ENCODE results near the gene TEX2. TPM values are rescaled to one million over a fixed set of nuclear protein-coding genes. Genes with fewer than 3 reads are reported as not detected.
"Not testable (repeated sequence)": the region's sequence is repeated elsewhere in the genome, so short reads cannot be mapped to it uniquely, and the experiment has no call there.

The TEX2 gene
- polyA plus RNA-seq, 3 donors: 6.5 to 8.7 (median 7.8) TPM

DNA sequence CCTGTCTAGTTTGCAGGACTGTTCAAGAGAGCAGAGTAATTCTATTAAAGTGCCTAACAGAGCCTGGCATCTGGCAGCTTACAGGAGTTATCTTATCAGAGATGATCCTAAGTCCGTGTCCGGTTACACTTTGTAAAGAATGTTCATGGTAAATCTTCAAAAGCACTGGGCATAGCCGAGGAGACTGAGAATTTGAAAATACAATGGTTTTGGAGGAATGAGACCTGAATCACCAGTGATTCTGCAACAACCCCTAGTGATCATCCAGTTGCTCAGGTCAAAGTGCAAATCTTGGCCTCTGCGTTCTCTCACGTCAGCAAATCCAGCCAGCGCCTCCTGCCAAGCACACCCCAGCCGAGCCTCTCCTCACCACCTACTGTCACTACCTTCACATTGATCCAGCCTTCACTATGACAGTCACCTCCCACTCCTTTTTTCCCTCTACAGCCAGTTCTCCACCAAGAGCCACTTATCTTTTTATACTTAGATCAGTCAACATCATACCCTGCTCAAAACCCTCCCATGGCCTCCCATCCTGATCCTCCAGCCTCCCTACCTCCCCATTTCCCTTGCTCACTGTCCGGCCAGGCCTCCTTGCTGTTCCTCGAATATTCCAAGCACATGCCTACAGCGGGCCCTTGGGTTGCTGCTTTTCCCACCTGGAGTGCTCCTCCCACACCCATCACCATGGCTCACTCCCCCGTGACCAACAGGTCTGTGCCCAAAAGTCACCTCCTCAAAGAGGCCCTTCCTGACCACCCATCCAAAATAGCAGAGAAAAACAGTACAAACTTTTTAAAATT is 75.8 kb downstream of the TEX2 start:
- H3K4me3 Mint-ChIP-seq: no peak overlapping the region
- no peak overlapping the region for H3K4me2 ChIP-seq (replicated peaks; ENCODE audit: extremely low read depth, low read length, poor library complexity, severe bottlenecking)
- H3K27ac ChIP-seq (ENCODE audit: low read depth in 1 of 2, low read length in 2 of 2): peak overlapping the region in 1 of 2 donors; percentile 70
- H3K36me3 Mint-ChIP-seq: peaks cover 37 to 45% of the 10 kb centered on the region in 2 donors
- peak overlapping the region in 4 of 7 donors; percentile 2 to 76 (median 28) for H3K27ac Mint-ChIP-seq
- no peaks in the 10 kb centered on the region for H3K9me3 ChIP-seq (replicated peaks in 1 of 2; ENCODE audit: control insufficient read depth in 1 of 2, insufficient read depth in 1 of 2, low read length in 2 of 2)
- no peaks in the 10 kb centered on the region for H4K20me1 ChIP-seq (ENCODE audit: insufficient read depth, low read length)
- intact Hi-C loops (cut with micrococcal nuclease): no loop called here
- no peak overlapping the region for H3K9ac ChIP-seq (ENCODE audit: insufficient read depth, low read length, poor library complexity, severe bottlenecking)
- H3K36me3 ChIP-seq (replicated peaks in 1 of 2; ENCODE audit: control insufficient read depth in 1 of 2, insufficient read depth in 2 of 2, low read length in 2 of 2): peaks cover 18 to 48% of the 10 kb centered on the region in 2 donors
- H3K4me1 Mint-ChIP-seq: peaks cover 41% of the 10 kb centered on the region
- no peak overlapping the region for H3K4me3 ChIP-seq (replicated peaks in 1 of 3; ENCODE audit: low read depth in 2 of 3, low read length in 3 of 3)
- no peaks in the 10 kb centered on the region for H3K27me3 ChIP-seq (ENCODE audit: control insufficient read depth in 2 of 2, insufficient read depth in 2 of 2, low read length in 2 of 2)
- DNase-seq: no peak
- no peak overlapping the region for H2AFZ ChIP-seq (ENCODE audit: insufficient read depth, low read depth, low read length, poor library complexity, severe bottlenecking)
- H3K27me3 Mint-ChIP-seq (ENCODE audit: low read depth in 3 of 3): no peaks in the 10 kb centered on the region
- WGBS (ENCODE audit: insufficient coverage): 95% methylated on average over 6 of the region's 11 CpGs
- peaks cover 35% of the 10 kb centered on the region for H3K79me2 ChIP-seq (ENCODE audit: insufficient read depth, low read length)
- no peaks in the 10 kb centered on the region for H3K9me3 Mint-ChIP-seq
- peaks cover 42 to 46% of the 10 kb centered on the region in 2 donors for H3K4me1 ChIP-seq (ENCODE audit: control insufficient read depth in 1 of 2, insufficient read depth in 2 of 2, low read length in 2 of 2)
- TF ChIP-seq, protein P1, sequence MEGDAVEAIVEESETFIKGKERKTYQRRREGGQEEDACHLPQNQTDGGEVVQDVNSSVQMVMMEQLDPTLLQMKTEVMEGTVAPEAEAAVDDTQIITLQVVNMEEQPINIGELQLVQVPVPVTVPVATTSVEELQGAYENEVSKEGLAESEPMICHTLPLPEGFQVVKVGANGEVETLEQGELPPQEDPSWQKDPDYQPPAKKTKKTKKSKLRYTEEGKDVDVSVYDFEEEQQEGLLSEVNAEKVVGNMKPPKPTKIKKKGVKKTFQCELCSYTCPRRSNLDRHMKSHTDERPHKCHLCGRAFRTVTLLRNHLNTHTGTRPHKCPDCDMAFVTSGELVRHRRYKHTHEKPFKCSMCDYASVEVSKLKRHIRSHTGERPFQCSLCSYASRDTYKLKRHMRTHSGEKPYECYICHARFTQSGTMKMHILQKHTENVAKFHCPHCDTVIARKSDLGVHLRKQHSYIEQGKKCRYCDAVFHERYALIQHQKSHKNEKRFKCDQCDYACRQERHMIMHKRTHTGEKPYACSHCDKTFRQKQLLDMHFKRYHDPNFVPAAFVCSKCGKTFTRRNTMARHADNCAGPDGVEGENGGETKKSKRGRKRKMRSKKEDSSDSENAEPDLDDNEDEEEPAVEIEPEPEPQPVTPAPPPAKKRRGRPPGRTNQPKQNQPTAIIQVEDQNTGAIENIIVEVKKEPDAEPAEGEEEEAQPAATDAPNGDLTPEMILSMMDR (IDR thresholded peaks at IDR 0.05): no peak

DNA sequence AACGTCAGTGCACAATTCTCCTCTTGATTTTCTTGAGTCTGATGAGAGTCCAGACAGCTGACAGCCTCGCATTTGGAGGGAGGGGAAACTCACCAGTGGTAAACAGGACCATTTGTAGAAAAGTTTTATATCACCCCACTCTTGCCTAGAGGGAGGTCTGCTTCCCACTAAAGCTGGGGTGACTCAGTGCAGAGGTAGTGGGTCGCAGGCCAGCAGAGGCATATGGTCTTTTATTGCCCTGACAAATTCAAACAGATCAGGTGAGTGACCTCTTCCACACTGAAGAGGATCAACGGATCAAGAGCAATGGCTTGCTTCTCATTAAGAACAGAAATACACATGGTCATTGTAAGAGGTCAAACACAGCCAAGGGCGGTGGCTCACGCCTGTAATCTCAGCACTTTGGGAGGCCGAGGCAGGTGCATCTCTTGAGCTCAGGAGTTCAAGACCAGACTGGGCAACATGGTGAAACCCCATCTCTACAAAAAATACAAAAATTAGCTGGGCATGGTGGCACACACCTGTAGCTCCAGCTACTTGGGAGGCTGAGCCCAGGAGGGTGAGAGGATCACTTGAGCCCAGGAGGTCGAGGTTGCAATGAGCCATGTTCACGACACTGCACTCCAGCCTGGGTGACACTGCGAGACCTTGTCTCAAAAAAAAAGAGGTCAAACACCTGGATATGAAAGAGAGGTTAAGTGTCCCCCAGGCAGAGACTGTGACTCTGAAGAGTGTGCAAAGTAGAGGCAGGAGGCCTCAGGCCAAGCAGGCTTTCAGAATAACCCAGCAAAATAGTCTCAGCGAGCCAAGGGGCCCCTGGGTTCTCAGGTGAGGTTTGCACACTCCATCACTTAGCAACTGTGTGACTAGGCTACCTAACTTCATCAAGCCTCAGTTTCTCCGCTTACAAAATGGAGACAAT is 76.6 kb downstream of the TEX2 start:
- no peak overlapping the region for H3K9ac ChIP-seq (ENCODE audit: insufficient read depth, low read length, poor library complexity, severe bottlenecking)
- no peak overlapping the region for H3K4me3 ChIP-seq (replicated peaks in 1 of 3; ENCODE audit: low read depth in 2 of 3, low read length in 3 of 3)
- peak overlapping the region in 1 of 2 donors; percentile 70 for H3K27ac ChIP-seq (ENCODE audit: low read depth in 1 of 2, low read length in 2 of 2)
- peaks cover 47% of the 10 kb centered on the region for H3K4me1 Mint-ChIP-seq
- H3K9me3 Mint-ChIP-seq: no peaks in the 10 kb centered on the region
- H3K4me2 ChIP-seq (replicated peaks; ENCODE audit: extremely low read depth, low read length, poor library complexity, severe bottlenecking): no peak overlapping the region
- peak overlapping the region; percentile 86 to 97 (median 92) for H3K27ac Mint-ChIP-seq
- H3K36me3 ChIP-seq (replicated peaks in 1 of 2; ENCODE audit: control insufficient read depth in 1 of 2, insufficient read depth in 2 of 2, low read length in 2 of 2): peaks cover 14 to 42% of the 10 kb centered on the region in 2 donors
- peaks cover 48 to 55% of the 10 kb centered on the region in 2 donors for H3K4me1 ChIP-seq (ENCODE audit: control insufficient read depth in 1 of 2, insufficient read depth in 2 of 2, low read length in 2 of 2)
- H3K4me3 Mint-ChIP-seq: no peak overlapping the region
- TF ChIP-seq, protein P1 (IDR thresholded peaks at IDR 0.05): no peak
- H3K27me3 Mint-ChIP-seq (ENCODE audit: low read depth in 3 of 3): no peaks in the 10 kb centered on the region
- no peaks in the 10 kb centered on the region for H3K27me3 ChIP-seq (ENCODE audit: control insufficient read depth in 2 of 2, insufficient read depth in 2 of 2, low read length in 2 of 2)
- WGBS (ENCODE audit: insufficient coverage): 95% methylated on average over 10 of the region's 12 CpGs
- H3K79me2 ChIP-seq (ENCODE audit: insufficient read depth, low read length): peaks cover 41% of the 10 kb centered on the region
- H3K9me3 ChIP-seq (replicated peaks in 1 of 2; ENCODE audit: control insufficient read depth in 1 of 2, insufficient read depth in 1 of 2, low read length in 2 of 2): no peaks in the 10 kb centered on the region
- H4K20me1 ChIP-seq (ENCODE audit: insufficient read depth, low read length): no peaks in the 10 kb centered on the region
- intact Hi-C loops (cut with micrococcal nuclease): no loop called here
- peaks cover 32 to 41% of the 10 kb centered on the region in 2 donors for H3K36me3 Mint-ChIP-seq
- DNase-seq: no peak
- no peak overlapping the region for H2AFZ ChIP-seq (ENCODE audit: insufficient read depth, low read depth, low read length, poor library complexity, severe bottlenecking)

DNA sequence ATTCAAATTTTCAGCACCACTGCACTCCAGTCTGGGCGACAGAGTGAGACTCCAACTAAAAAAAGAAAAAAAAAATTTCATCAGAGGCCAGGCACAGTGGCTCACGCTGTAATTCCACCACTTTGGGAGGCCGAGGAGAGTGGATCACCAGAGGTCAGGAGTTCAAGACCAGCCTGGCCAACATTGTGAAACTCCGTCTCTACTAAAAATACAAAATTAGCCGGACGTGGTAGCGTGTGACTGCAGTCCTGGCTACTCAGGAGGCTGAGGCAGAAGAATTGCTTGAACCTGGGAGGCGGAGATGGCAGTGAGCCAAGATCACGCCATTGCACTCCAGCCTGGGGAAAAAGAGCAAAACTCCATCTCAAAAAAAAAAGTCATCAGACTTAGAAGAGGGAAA is 77.5 kb downstream of the TEX2 start:
- peaks cover 54% of the 10 kb centered on the region for H3K4me1 Mint-ChIP-seq
- intact Hi-C loops (cut with micrococcal nuclease): not testable (repeated sequence)
- WGBS (ENCODE audit: insufficient coverage): 6% methylated on average over 4 of the region's 9 CpGs

More for the DNA sequence above, 77.5 kb downstream of the TEX2 start:
- peak overlapping the region in 1 of 2 donors; percentile 42 for H3K4me3 Mint-ChIP-seq
- peak overlapping the region; percentile 86 to 97 (median 92) for H3K27ac Mint-ChIP-seq
- peak; percentile 42 to 50 (median 50) for DNase-seq
- not testable (repeated sequence) for H2AFZ ChIP-seq (ENCODE audit: insufficient read depth, low read depth, low read length, poor library complexity, severe bottlenecking); H4K20me1 ChIP-seq (ENCODE audit: insufficient read depth, low read length); H3K27me3 Mint-ChIP-seq (ENCODE audit: low read depth in 3 of 3); H3K27me3 ChIP-seq (ENCODE audit: control insufficient read depth in 2 of 2, insufficient read depth in 2 of 2, low read length in 2 of 2); H3K4me3 ChIP-seq (replicated peaks in 1 of 3; ENCODE audit: low read depth in 2 of 3, low read length in 3 of 3); H3K9ac ChIP-seq (ENCODE audit: insufficient read depth, low read length, poor library complexity, severe bottlenecking); H3K9me3 Mint-ChIP-seq; H3K9me3 ChIP-seq (replicated peaks in 1 of 2; ENCODE audit: control insufficient read depth in 1 of 2, insufficient read depth in 1 of 2, low read length in 2 of 2)
- peaks cover 24 to 34% of the 10 kb centered on the region in 2 donors for H3K36me3 Mint-ChIP-seq
- Histone ChIP-seq H3K36me3 (replicated peaks in 1 of 2; ENCODE audit: control insufficient read depth in 1 of 2, insufficient read depth in 2 of 2, low read length in 2 of 2) (peaks cover 8 to 34% of the 10 kb centered on the region in 2 donors), H3K4me1 (ENCODE audit: control insufficient read depth in 1 of 2, insufficient read depth in 2 of 2, low read length in 2 of 2) (peaks cover 57 to 63% of the 10 kb centered on the region in 2 donors), H3K79me2 (ENCODE audit: insufficient read depth, low read length) (peaks cover 40% of the 10 kb centered on the region), H3K27ac (ENCODE audit: low read depth in 1 of 2, low read length in 2 of 2) (peak overlapping the region; percentile 14 to 70), H3K4me2 (replicated peaks; ENCODE audit: extremely low read depth, low read length, poor library complexity, severe bottlenecking) (peak overlapping the region; percentile 25)

Measured in CD14-positive monocyte (primary cell).